Trophoblast cell (in vitro differentiated cells and primary cell): ENCODE data around the gene PDE8A.

Experiments used
- DNase-seq, 2 donors: peaks; one replicate each; pipeline ENCODE4 v3.0.0-alpha.2; 2016
- H2AFZ ChIP-seq: 2 replicates; pipeline ENCODE4 v1.6.1; 2013; ENCODE audit warnings: low read length, moderate library complexity, mild to moderate bottlenecking; ENCODE audit not compliant: insufficient read depth, poor library complexity
- H2AK5ac ChIP-seq: 2 replicates; pipeline ENCODE4 v1.6.1; 2013; ENCODE audit warnings: mild to moderate bottlenecking, low read length
- H2BK120ac ChIP-seq: 2 replicates; pipeline ENCODE4 v1.6.1; 2013; ENCODE audit warnings: low read length, mild to moderate bottlenecking, moderate library complexity; ENCODE audit not compliant: insufficient read depth, poor library complexity
- H2BK12ac ChIP-seq: 2 replicates; pipeline ENCODE4 v1.6.1; 2013; ENCODE audit warnings: mild to moderate bottlenecking, low read length, moderate library complexity
- H2BK5ac ChIP-seq: 2 replicates; pipeline ENCODE4 v1.6.1; 2013; ENCODE audit warnings: low read length, low read depth, moderate library complexity, mild to moderate bottlenecking; ENCODE audit not compliant: poor library complexity
- H3K14ac ChIP-seq: 2 replicates; pipeline ENCODE4 v1.6.1; 2013; ENCODE audit warnings: mild to moderate bottlenecking, low read length
- H3K18ac ChIP-seq: 2 replicates; pipeline ENCODE4 v1.6.1; 2013; ENCODE audit warnings: mild to moderate bottlenecking, low read length
- H3K23ac ChIP-seq: 2 replicates; pipeline ENCODE4 v1.6.1; 2013; ENCODE audit warnings: low read length
- H3K27ac ChIP-seq: 2 replicates; pipeline ENCODE4 v1.5.1; 2013; ENCODE audit warnings: low read depth, mild to moderate bottlenecking, inconsistent platforms, low read length, moderate library complexity
- H3K27me3 ChIP-seq: 2 replicates; pipeline ENCODE4 v1.6.1; 2013; ENCODE audit warnings: inconsistent platforms, mild to moderate bottlenecking, low read length, moderate library complexity; ENCODE audit not compliant: insufficient read depth
- H3K36me3 ChIP-seq, 2 experiments: 1 replicate in 1 of 2; 2 replicates in 1 of 2; pipeline ENCODE4 v1.6.1; 2013; ENCODE audit warnings: low read length in 2 of 2, mild to moderate bottlenecking in 2 of 2, moderate library complexity in 1 of 2; ENCODE audit not compliant: insufficient read depth in 2 of 2, control insufficient read depth in 1 of 2
- H3K4ac ChIP-seq: 2 replicates; pipeline ENCODE4 v1.6.1; 2013; ENCODE audit warnings: low read depth, mild to moderate bottlenecking, low read length, moderate library complexity
- H3K4me1 ChIP-seq, 2 experiments: 1 replicate in 1 of 2; 2 replicates in 1 of 2; pipeline ENCODE4 v1.6.1; 2013; ENCODE audit warnings: low read length in 2 of 2, mild to moderate bottlenecking in 2 of 2, moderate library complexity in 1 of 2; ENCODE audit not compliant: insufficient read depth in 2 of 2, control insufficient read depth in 1 of 2
- H3K4me2 ChIP-seq: 2 replicates; pipeline ENCODE4 v1.6.1; 2013; ENCODE audit warnings: inconsistent platforms, mild to moderate bottlenecking, low read length, moderate library complexity
- H3K4me3 ChIP-seq: 2 replicates; pipeline ENCODE4 v1.5.1; 2013; ENCODE audit warnings: mild to moderate bottlenecking, low read depth, low read length, inconsistent platforms
- H3K79me1 ChIP-seq: one replicate; pipeline ENCODE4 v1.6.1; 2013; ENCODE audit warnings: low read length
- H3K79me2 ChIP-seq: 2 replicates; pipeline ENCODE4 v1.6.1; 2013; ENCODE audit warnings: low read length, mild to moderate bottlenecking; ENCODE audit not compliant: control insufficient read depth, insufficient read depth, poor library complexity
- H3K9ac ChIP-seq: 2 replicates; pipeline ENCODE4 v1.6.1; 2013; ENCODE audit warnings: mild to moderate bottlenecking, low read length
- H3K9me3 ChIP-seq: 2 replicates; pipeline ENCODE4 v1.6.1; 2013; ENCODE audit warnings: low read depth, mild to moderate bottlenecking, control low read depth, inconsistent platforms, low read length; ENCODE audit not compliant: insufficient read depth
- H4K12ac ChIP-seq: 2 replicates; pipeline ENCODE4 v1.6.1; 2013; ENCODE audit warnings: low read depth, mild to moderate bottlenecking, low read length, moderate library complexity
- H4K8ac ChIP-seq: 2 replicates; pipeline ENCODE4 v1.6.1; 2013; ENCODE audit warnings: low read depth, mild to moderate bottlenecking, low read length, moderate library complexity
- H4K91ac ChIP-seq: one replicate; pipeline ENCODE4 v1.6.1; 2013; ENCODE audit warnings: low read depth, mild to moderate bottlenecking, low read length, moderate library complexity
- WGBS: extraction: QIAGEN DNeasy Blood & Tissue Kit; methylation state at CpG from one replicate; pipeline ENCODE4 v1.1.7; 2013; ENCODE audit warnings: missing lambda C conversion rate; ENCODE audit not compliant: insufficient read length, insufficient coverage; ENCODE audit errors: extremely low coverage; 5-methylcytosine and 5-hydroxymethylcytosine counted together

PDE8A gene

DNA sequence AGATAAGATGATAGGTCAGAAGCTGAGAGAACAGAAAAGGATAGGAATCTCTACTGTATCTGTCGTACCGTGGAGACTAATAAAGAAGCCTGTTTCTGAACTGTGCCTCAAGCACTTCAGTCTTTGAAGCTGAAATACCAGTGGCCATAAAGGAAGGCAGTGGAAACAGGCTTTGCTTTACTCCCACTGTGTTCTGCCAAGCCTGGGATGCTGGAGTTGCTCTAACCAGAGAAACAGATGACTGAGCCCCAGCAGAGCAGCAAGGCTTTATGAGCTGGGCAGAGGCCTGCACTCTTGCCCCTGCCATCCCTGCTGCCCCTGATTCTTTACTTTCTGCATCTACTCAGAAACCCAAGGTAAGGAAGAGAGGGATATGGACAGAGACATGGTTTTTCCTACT, 89.4 kb downstream of the PDE8A start:
- no peaks in the 10 kb centered on the region for H3K27me3 ChIP-seq
- no peak overlapping the region for H3K4ac ChIP-seq
- no peak overlapping the region for H3K14ac ChIP-seq
- H3K27ac ChIP-seq: no peak overlapping the region
- H4K12ac ChIP-seq: no peak overlapping the region
- no peaks in the 10 kb centered on the region for H3K9me3 ChIP-seq
- H4K8ac ChIP-seq: no peak overlapping the region
- H3K79me1 ChIP-seq: no peaks in the 10 kb centered on the region
- H3K9ac ChIP-seq: no peak overlapping the region
- H3K36me3 ChIP-seq: peaks cover 0 to 2% of the 10 kb centered on the region in 2 experiments
- no peak overlapping the region for H2BK120ac ChIP-seq
- DNase-seq: no peak
- no peaks in the 10 kb centered on the region for H3K79me2 ChIP-seq
- no peak overlapping the region for H3K23ac ChIP-seq
- peaks cover 0 to 5% of the 10 kb centered on the region in 2 experiments for H3K4me1 ChIP-seq
- no peak overlapping the region for H2AFZ ChIP-seq
- no peak overlapping the region for H3K4me3 ChIP-seq
- no peak overlapping the region for H2AK5ac ChIP-seq
- no CpG with 5 or more reads among the region's 2 CpGs for WGBS
- no peak overlapping the region for H3K18ac ChIP-seq
- no peak overlapping the region for H3K4me2 ChIP-seq
- H2BK12ac ChIP-seq: no peak overlapping the region
- no peak overlapping the region for H2BK5ac ChIP-seq
- no peak overlapping the region for H4K91ac ChIP-seq

GRCh38 chr15:85071504-85071903, 89.8 kb downstream of the PDE8A start:
- Histone ChIP-seq H2BK5ac (no peak overlapping the region), H3K4me2 (no peak overlapping the region), H3K4me1 (peaks cover 0 to 5% of the 10 kb centered on the region in 2 experiments), H3K4ac (no peak overlapping the region), H3K9me3 (no peaks in the 10 kb centered on the region), H3K36me3 (peaks cover 0 to 2% of the 10 kb centered on the region in 2 experiments), H3K4me3 (no peak overlapping the region), H3K14ac (no peak overlapping the region), H3K27ac (no peak overlapping the region), H2BK120ac (no peak overlapping the region), H4K12ac (no peak overlapping the region), H3K18ac (no peak overlapping the region), H2AFZ (no peak overlapping the region), H3K23ac (no peak overlapping the region), H4K8ac (no peak overlapping the region), H3K9ac (no peak overlapping the region), H3K79me1 (no peaks in the 10 kb centered on the region), H3K27me3 (no peaks in the 10 kb centered on the region), H4K91ac (no peak overlapping the region), H2AK5ac (no peak overlapping the region), H2BK12ac (no peak overlapping the region), H3K79me2 (no peaks in the 10 kb centered on the region)
- DNase-seq: no peak
- WGBS: no CpG with 5 or more reads among the region's 4 CpGs

DNA sequence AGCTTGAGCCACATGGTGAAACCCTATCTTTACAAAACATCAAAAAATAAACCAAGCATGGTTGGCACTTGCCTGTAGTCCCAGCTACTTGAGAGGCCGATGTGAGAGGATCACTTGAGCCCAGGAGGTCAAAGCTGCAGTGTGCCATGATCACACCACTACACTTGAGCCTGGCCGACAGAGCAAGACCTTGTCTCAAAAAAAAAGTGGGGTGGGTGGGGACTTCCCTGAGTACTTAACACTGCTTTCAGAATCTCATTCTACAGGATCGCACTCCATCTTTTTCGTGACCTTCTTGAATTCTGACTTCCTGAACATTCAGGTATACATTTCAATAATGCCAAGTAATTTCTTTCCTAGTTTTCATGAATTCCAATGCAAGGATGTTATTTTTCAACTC, 91.3 kb downstream of the PDE8A start:
- H2BK120ac ChIP-seq: no peak overlapping the region
- H3K14ac ChIP-seq: no peak overlapping the region
- no peaks in the 10 kb centered on the region for H3K27me3 ChIP-seq
- H4K8ac ChIP-seq: no peak overlapping the region
- WGBS: no CpG with 5 or more reads among the region's 4 CpGs
- no peak overlapping the region for H4K91ac ChIP-seq
- no peak overlapping the region for H2AFZ ChIP-seq
- H2BK12ac ChIP-seq: no peak overlapping the region
- no peak overlapping the region for H4K12ac ChIP-seq
- H3K79me1 ChIP-seq: no peaks in the 10 kb centered on the region
- H3K4me1 ChIP-seq: peaks cover 3 to 5% of the 10 kb centered on the region in 2 experiments
- no peak overlapping the region for H3K23ac ChIP-seq
- H3K9me3 ChIP-seq: no peaks in the 10 kb centered on the region
- no peaks in the 10 kb centered on the region for H3K36me3 ChIP-seq
- no peak overlapping the region for H3K9ac ChIP-seq
- H2AK5ac ChIP-seq: no peak overlapping the region
- H3K4me2 ChIP-seq: no peak overlapping the region
- no peak overlapping the region for H3K18ac ChIP-seq
- no peak overlapping the region for H3K4me3 ChIP-seq
- H3K4ac ChIP-seq: no peak overlapping the region
- no peak for DNase-seq
- no peak overlapping the region for H3K27ac ChIP-seq
- H2BK5ac ChIP-seq: no peak overlapping the region
- H3K79me2 ChIP-seq: no peaks in the 10 kb centered on the region

DNA sequence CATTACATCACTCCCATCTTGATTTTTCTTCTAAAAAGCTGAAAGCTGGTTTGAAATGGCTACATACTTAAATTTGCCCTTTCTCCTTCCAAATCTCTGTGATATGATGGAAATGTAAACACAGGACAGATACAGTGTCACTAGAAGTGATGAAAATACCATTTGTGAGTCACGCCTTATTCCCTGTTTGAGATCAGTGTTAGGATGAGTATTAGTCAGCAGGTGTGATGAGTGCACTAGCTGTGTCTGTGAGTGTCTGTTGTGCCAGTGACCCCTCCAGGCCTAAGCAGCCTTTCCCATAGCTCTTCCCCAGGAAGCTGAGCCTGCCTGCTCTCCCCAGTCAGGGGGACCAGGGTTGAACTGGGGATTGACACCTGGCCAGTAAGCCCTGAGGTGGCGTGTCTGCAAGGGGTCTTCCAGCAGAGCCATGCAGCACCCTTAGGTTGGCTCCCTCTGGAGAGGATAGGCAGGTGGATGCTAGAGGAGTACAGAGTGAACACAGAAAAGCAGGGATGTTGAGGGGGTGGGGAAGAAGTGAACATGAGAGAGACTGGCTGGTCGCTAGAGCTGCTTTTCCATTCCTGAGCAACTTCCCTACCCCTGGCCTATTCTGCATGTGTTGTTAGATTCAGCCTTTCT, 92.0 kb downstream of the PDE8A start:
- Histone ChIP-seq H3K79me1 (no peaks in the 10 kb centered on the region), H3K9ac (no peak overlapping the region), H3K27ac (no peak overlapping the region), H4K12ac (no peak overlapping the region), H2BK12ac (no peak overlapping the region), H2AFZ (no peak overlapping the region), H3K9me3 (no peaks in the 10 kb centered on the region), H2BK5ac (no peak overlapping the region), H3K4ac (no peak overlapping the region), H3K27me3 (no peaks in the 10 kb centered on the region), H2AK5ac (no peak overlapping the region), H4K91ac (no peak overlapping the region), H4K8ac (no peak overlapping the region), H3K36me3 (no peaks in the 10 kb centered on the region), H3K23ac (no peak overlapping the region), H3K18ac (no peak overlapping the region), H2BK120ac (no peak overlapping the region), H3K79me2 (no peaks in the 10 kb centered on the region), H3K14ac (no peak overlapping the region), H3K4me1 (peaks cover 3 to 5% of the 10 kb centered on the region in 2 experiments), H3K4me3 (no peak overlapping the region), H3K4me2 (no peak overlapping the region)
- DNase-seq: peak in 1 of 2 donors; percentile 52
- WGBS: no CpG with 5 or more reads among the region's 3 CpGs
